Upper lobe of right lung (tissue), 1 donor: ENCODE results near the gene STK33. TPM values are rescaled to one million over a fixed set of nuclear protein-coding genes. Genes with fewer than 3 reads are reported as not detected.

Source experiments
- ATAC-seq: fragments of 200-7000 bp; cut with Tn5 transposase; one replicate; pipeline ENCODE4 v1.9.1; 2020; ENCODE audit warnings: mild to moderate bottlenecking, moderate library complexity
- DNase-seq: peaks from one replicate; pipeline ENCODE4 v3.0.0-alpha.2; 2020
- H3K27ac ChIP-seq: fragments of 200-600 bp; one replicate; pipeline ENCODE4 v1.8.0; 2022
- H3K27me3 ChIP-seq: fragments of 200-600 bp; one replicate; pipeline ENCODE4 v1.8.0; 2022; ENCODE audit warnings: mild to moderate bottlenecking
- H3K36me3 ChIP-seq: fragments of 200-600 bp; one replicate; pipeline ENCODE4 v1.8.0; 2022
- H3K4me1 ChIP-seq: fragments of 200-600 bp; one replicate; pipeline ENCODE4 v1.8.0; 2022
- H3K4me3 ChIP-seq: fragments of 200-600 bp; one replicate; pipeline ENCODE4 v1.8.0; 2022; ENCODE audit warnings: mild to moderate bottlenecking
- H3K9me3 ChIP-seq: fragments of 200-600 bp; one replicate; pipeline ENCODE4 v1.8.0; 2022
- CTCF ChIP-seq: fragments of 200-600 bp; IDR thresholded peaks from one replicate; pipeline ENCODE4 v1.8.0; 2022; ENCODE audit warnings: antibody characterized with exemption
- intact Hi-C: fragments of 100-400 bp; cut with DNase I; formaldehyde crosslinking; loops from one replicate; pipeline ENCODE4 v1.11.0; 2022
- total RNA-seq: library from RNA; stranded (reverse); fragmentation: NEBNext Ultra II Directional; extraction: Animal tissue kit (Norgen Biotek cat#: 25700); gene quantifications from one replicate; pipeline ENCODE4 v1.2.1, GENCODE V29; 2021
- donor health status: DM: no; HTN: yes; CAD: no; lungs with severe emphysema.

The STK33 gene
- total RNA-seq, 1 donor from 2014 or later, result 9.4 TPM

- Histone ChIP-seq H3K36me3 (no peaks in the 10 kb centered on the region), H3K27me3 (no peaks in the 10 kb centered on the region), H3K9me3 (no peaks in the 10 kb centered on the region), H3K27ac (no peak overlapping the region), H3K4me1 (no peaks in the 10 kb centered on the region), H3K4me3 (no peak overlapping the region)
- ATAC-seq (no peak), DNase-seq (no peak)
- intact Hi-C loops, result no loop called here
- no peak for TF ChIP-seq CTCF
Observed at GRCh38 chr11:8352876-8353505, 241.0 kb downstream of the STK33 start.

GRCh38 chr11:8352103-8352875 lies 241.7 kb downstream of the STK33 start:
- ATAC-seq (no peak), DNase-seq (no peak)
- H3K9me3 ChIP-seq, result no peaks in the 10 kb centered on the region
- H3K27me3 ChIP-seq, result no peaks in the 10 kb centered on the region
- no peaks in the 10 kb centered on the region for H3K36me3 ChIP-seq
- intact Hi-C loops, result no loop called here
- H3K4me1 ChIP-seq, result no peaks in the 10 kb centered on the region
- no peak overlapping the region for H3K27ac ChIP-seq
- TF ChIP-seq CTCF, result no peak
- no peak overlapping the region for H3K4me3 ChIP-seq

- no peak for TF ChIP-seq CTCF
- ATAC-seq (no peak), DNase-seq (no peak)
- Histone ChIP-seq H3K27ac (no peak overlapping the region), H3K36me3 (no peaks in the 10 kb centered on the region), H3K4me1 (no peaks in the 10 kb centered on the region), H3K4me3 (no peak overlapping the region), H3K9me3 (no peaks in the 10 kb centered on the region), H3K27me3 (no peaks in the 10 kb centered on the region)
- intact Hi-C loops, result no loop called here
Observed at GRCh38 chr11:8351223-8351622, 242.8 kb downstream of the STK33 start.

GRCh38 chr11:8347978-8348377 lies 246.1 kb downstream of the STK33 start:
- intact Hi-C loops, result no loop called here
- Histone ChIP-seq H3K36me3 (no peaks in the 10 kb centered on the region), H3K4me1 (no peaks in the 10 kb centered on the region), H3K9me3 (no peaks in the 10 kb centered on the region), H3K4me3 (no peak overlapping the region), H3K27me3 (no peaks in the 10 kb centered on the region), H3K27ac (no peak overlapping the region)
- no peak for TF ChIP-seq CTCF
- DNase-seq (no peak), ATAC-seq (no peak)

GRCh38 chr11:8346157-8346755 lies 247.8 kb downstream of the STK33 start:
- no peak for TF ChIP-seq CTCF
- Histone ChIP-seq H3K36me3 (no peaks in the 10 kb centered on the region), H3K4me3 (no peak overlapping the region), H3K9me3 (no peaks in the 10 kb centered on the region), H3K4me1 (peaks cover 4% of the 10 kb centered on the region), H3K27ac (no peak overlapping the region), H3K27me3 (no peaks in the 10 kb centered on the region)
- ATAC-seq, result no peak
- no peak for DNase-seq
- intact Hi-C loops, result no loop called here
